SJCRH30 (cell line): ENCODE results near the gene UBAP2. TPM values are rescaled to one million over a fixed set of nuclear protein-coding genes. Genes with fewer than 3 reads are reported as not detected.
"Not testable (repeated sequence)": the region's sequence is repeated elsewhere in the genome, so short reads cannot be mapped to it uniquely, and the experiment has no call there.

Source experiments
- DNase-seq, 2 experiments: peaks; one replicate each; pipeline ENCODE4 v3.0.0-alpha.2; 2015 to 2020
- H3K27ac ChIP-seq: fragments of 250-450 bp; sonication (Bioruptor Pico); 2 replicates; pipeline ENCODE4 v1.5.1; 2020; ENCODE audit warnings: mild to moderate bottlenecking, moderate library complexity
- H3K27me3 ChIP-seq: fragments of 250-450 bp; sonication (Bioruptor Pico); 2 replicates; pipeline ENCODE4 v1.5.1; 2020; ENCODE audit warnings: mild to moderate bottlenecking, moderate library complexity
- H3K36me3 ChIP-seq: fragments of 250-450 bp; sonication (Bioruptor Pico); 2 replicates; pipeline ENCODE4 v1.5.1; 2020; ENCODE audit warnings: mild to moderate bottlenecking, moderate library complexity
- H3K4me1 ChIP-seq: fragments of 250-450 bp; sonication (Bioruptor Pico); 2 replicates; pipeline ENCODE4 v1.5.1; 2020; ENCODE audit warnings: mild to moderate bottlenecking, moderate library complexity
- H3K4me3 ChIP-seq: fragments of 250-450 bp; sonication (Bioruptor Pico); 2 replicates; pipeline ENCODE4 v1.5.1; 2020; ENCODE audit warnings: mild to moderate bottlenecking, moderate library complexity
- H3K9me3 ChIP-seq: fragments of 250-450 bp; sonication (Bioruptor Pico); replicated peaks from 2 replicates; pipeline ENCODE4 v1.5.1; 2020; ENCODE audit warnings: mild to moderate bottlenecking, moderate library complexity
- total RNA-seq: library from RNA; depleted of rRNA; stranded (reverse); fragments of >200 nt; shearing (Covaris generic); gene quantifications from 2 replicates; pipeline ENCODE4 v1.2.3, GENCODE V29; 2014

Gene UBAP2
- total RNA-seq, 1 experiment from 2014 or later = 17.0 TPM

DNA sequence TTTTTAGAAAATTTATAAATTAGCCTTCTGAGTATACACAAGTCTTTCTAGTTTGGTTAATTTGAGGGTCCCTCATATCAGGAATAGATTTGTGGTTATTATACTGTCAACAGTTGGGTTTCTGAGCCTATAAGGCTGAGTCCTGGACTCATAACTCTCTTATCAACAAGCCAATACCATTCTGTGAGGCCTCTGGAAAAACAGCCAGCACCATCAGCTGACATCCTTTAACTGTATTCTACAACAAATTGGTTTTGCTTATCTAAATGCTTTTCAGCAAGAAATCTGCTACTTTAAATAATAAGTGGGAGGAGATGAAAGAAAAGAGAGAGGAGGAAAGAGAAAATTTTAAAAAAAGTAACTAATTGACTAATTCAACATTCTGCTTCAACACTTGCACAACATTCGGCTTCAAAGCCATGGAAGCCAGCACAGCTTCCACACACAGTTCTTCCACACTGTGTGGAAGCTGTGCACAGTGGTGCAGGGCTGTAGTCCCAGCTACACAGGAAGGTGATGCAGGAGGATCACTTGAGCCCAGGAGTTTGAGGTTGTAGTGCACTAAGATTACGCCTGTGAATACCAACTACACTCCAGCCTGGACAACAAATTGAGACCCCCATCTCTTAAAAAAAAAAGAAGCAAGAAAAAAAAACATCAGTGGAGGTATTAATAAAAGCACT, 84.5 kb downstream of the UBAP2 start:
- Histone ChIP-seq H3K9me3 (no peaks in the 10 kb centered on the region), H3K4me1 (no peaks in the 10 kb centered on the region), H3K4me3 (no peak overlapping the region), H3K27ac (no peak overlapping the region), H3K27me3 (no peaks in the 10 kb centered on the region), H3K36me3 (peaks cover 22% of the 10 kb centered on the region; the same call in 1 of the 2 replicates)
- no peak for DNase-seq

DNA sequence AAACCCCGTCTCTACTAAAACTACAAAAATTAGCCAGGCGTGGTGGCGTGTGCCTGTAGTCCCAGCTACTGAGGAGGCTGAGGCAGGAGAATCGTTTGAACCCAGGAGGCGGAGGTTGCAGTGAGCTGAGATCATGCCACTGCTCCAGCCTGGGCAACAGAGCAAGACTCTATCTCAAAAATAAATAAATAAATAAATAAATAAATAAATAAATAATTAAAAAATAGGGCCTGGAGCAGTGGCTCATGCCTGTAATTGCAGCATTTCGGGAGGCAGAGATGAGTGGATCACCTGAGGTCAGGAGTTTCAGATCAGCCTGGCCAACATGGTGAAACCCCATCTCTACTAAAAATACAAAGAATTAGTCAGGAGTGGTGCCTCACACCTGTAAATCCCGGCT, 86.2 kb downstream of the UBAP2 start:
- H3K27ac ChIP-seq, H3K27me3 ChIP-seq, H3K4me1 ChIP-seq, DNase-seq, H3K9me3 ChIP-seq, H3K4me3 ChIP-seq: not testable (repeated sequence)
- peaks cover 20% of the 10 kb centered on the region; the same call in 1 of the 2 replicates for H3K36me3 ChIP-seq

DNA sequence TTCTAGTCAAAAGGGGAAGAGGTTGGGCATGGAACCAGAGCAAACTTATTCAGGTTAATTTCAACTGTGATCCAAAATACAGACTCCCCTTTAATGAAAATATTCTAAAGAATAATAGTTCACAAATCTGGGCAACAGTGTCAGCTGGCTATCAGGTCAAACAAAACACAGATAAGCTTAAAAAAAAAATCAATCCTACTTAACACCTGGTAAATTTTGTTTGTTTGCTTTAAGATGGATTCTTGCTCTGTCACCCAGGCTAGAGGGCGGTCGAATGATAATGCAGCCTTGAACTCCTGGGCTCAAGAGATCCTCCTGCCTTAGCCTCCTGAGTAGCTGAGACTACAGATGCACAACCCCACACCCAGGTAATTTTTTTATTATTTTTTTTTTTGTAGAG, 89.0 kb downstream of the UBAP2 start:
- no peaks in the 10 kb centered on the region for H3K27me3 ChIP-seq
- no peak overlapping the region for H3K27ac ChIP-seq
- no peak for DNase-seq
- no peaks in the 10 kb centered on the region for H3K9me3 ChIP-seq
- H3K4me3 ChIP-seq = no peak overlapping the region
- H3K36me3 ChIP-seq = peaks cover 14% of the 10 kb centered on the region
- H3K4me1 ChIP-seq = no peaks in the 10 kb centered on the region

DNA sequence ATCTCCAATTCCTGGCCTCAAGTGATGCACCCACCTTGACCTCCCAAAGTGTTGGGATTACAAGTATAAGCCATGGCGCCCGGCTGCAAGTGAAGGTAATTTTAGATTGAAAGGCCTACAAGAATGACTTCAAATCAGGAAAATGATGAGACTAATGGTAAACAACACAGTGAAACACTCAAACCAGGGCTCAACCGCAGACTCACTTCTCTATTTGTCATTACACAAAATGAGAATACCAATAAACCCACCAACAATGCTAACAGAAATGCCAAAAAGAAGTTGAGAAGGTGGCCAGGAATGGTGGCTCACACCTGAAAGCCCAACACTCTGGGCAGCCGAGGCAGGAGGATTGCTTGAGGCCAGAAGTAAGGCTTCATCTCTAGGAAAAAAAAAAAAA, 92.1 kb downstream of the UBAP2 start:
- no peak for DNase-seq

DNA sequence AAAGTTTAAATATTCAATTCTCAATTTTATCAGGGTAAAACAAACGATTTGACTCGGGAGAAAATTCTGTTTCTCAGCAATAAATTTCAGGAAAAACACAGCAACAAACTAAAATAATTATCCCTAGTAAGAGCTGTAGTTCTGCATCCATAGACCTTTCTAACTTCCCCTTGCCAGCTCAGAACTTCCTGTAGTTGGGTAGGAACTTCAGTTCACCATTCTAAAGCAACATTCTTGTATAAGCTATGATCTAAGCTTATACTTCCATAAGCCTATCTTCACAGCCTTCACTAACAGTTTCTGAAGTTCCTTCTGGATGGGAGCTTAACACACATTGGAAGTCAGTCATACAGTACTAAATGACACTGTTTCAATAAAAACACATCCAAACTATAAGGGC, 96.6 kb downstream of the UBAP2 start:
- peaks cover 5% of the 10 kb centered on the region; the same call in 1 of the 2 replicates for H3K4me1 ChIP-seq
- no peak for DNase-seq
- no peaks in the 10 kb centered on the region for H3K27me3 ChIP-seq
- H3K4me3 ChIP-seq = no peak overlapping the region
- no peaks in the 10 kb centered on the region for H3K9me3 ChIP-seq
- H3K36me3 ChIP-seq = peaks cover 15% of the 10 kb centered on the region
- no peak overlapping the region for H3K27ac ChIP-seq

More for the DNA sequence above, 92.1 kb downstream of the UBAP2 start:
- Histone ChIP-seq H3K27ac (no peak overlapping the region), H3K9me3 (no peaks in the 10 kb centered on the region), H3K4me3 (no peak overlapping the region), H3K27me3 (no peaks in the 10 kb centered on the region), H3K4me1 (no peaks in the 10 kb centered on the region), H3K36me3 (peaks cover 15% of the 10 kb centered on the region)

DNA sequence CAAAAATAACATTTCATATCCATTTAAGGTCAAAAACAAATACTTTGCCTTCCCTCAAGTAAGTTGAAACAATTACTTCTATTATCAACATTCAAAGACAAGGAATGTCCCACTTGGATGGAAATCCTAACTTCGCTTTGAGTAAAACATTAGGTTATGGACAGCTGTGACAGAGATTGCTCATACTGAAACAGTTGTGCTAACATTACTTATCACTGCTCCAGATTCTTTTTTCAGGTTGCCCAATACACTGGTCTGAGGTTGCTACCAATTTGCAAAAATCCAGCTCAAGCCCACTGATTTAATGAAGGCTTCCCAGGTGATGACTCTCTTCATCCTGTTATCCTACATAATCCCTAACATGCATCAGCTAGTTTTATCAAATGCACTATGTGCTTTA, 98.3 kb downstream of the UBAP2 start:
- no peaks in the 10 kb centered on the region for H3K9me3 ChIP-seq
- H3K27me3 ChIP-seq = no peaks in the 10 kb centered on the region
- H3K4me1 ChIP-seq = peaks cover 8% of the 10 kb centered on the region; the same call in 1 of the 2 replicates
- no peak for DNase-seq
- H3K27ac ChIP-seq = no peak overlapping the region
- H3K36me3 ChIP-seq = peaks cover 16% of the 10 kb centered on the region
- no peak overlapping the region for H3K4me3 ChIP-seq

DNA sequence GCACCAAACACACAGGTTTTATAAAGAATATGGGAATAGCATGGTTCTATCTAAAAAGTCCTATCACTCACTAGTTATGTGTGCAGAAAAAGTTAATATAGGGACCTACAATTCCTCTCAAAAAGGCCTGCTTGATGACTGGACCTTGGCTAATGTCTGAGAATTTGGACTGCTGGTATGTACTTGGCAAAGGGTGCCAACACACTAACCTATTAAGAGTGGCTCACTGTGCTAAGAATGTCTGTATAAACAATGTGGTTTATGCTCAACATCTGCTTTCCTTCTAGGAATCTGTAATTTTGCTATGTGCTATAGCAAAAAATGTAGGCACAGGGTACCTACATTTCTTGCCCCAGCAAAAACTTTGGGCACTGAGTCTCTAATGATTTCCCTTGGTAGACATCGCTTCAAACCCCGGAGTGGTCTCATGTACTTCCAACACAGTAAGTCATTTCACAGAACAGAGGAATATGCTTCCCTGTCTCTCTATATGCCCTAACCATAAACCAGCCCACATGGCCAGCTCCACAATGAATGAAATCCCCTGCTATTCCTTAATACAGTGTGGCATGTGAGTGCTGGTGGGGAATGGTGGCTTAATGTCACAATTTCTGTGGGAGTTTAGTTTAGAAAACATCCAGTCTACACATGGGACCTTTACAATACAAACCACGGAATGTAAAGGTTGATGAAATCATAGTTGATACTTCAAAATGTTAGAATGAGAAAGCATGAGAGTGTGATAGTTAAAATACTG, 101.7 kb downstream of the UBAP2 start:
- H3K4me3 ChIP-seq = no peak overlapping the region
- no peaks in the 10 kb centered on the region for H3K9me3 ChIP-seq
- H3K27me3 ChIP-seq = no peaks in the 10 kb centered on the region
- peak overlapping the region; percentile 70 for H3K27ac ChIP-seq
- DNase-seq = peak; percentile 29 to 34
- peaks cover 22% of the 10 kb centered on the region for H3K36me3 ChIP-seq
- H3K4me1 ChIP-seq = peaks cover 8% of the 10 kb centered on the region; the same call in 1 of the 2 replicates

DNA sequence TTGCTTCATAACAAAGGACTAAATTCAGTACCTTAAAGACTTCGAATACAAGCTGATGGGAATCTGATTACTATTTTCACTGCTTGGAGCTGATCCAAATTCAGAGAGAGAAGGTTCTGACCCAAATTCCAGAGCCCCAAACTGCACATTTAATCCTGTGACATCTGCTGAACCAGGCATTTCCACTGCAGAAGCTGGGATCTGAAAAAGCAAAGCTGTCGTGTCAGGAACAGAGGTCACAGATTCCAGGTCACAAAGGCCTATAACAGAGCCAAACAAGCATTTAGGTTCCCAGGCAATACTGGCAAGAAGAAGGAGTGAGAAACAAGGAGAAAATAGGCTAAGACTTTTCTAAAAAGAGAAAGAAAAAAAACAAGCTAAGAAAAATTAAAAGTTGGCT, 105.3 kb downstream of the UBAP2 start:
- no peaks in the 10 kb centered on the region for H3K27me3 ChIP-seq
- no peak overlapping the region for H3K4me3 ChIP-seq
- H3K4me1 ChIP-seq = peaks cover 8% of the 10 kb centered on the region; the same call in 1 of the 2 replicates
- no peaks in the 10 kb centered on the region for H3K9me3 ChIP-seq
- H3K27ac ChIP-seq = no peak overlapping the region
- H3K36me3 ChIP-seq = peaks cover 32% of the 10 kb centered on the region
- no peak for DNase-seq

DNA sequence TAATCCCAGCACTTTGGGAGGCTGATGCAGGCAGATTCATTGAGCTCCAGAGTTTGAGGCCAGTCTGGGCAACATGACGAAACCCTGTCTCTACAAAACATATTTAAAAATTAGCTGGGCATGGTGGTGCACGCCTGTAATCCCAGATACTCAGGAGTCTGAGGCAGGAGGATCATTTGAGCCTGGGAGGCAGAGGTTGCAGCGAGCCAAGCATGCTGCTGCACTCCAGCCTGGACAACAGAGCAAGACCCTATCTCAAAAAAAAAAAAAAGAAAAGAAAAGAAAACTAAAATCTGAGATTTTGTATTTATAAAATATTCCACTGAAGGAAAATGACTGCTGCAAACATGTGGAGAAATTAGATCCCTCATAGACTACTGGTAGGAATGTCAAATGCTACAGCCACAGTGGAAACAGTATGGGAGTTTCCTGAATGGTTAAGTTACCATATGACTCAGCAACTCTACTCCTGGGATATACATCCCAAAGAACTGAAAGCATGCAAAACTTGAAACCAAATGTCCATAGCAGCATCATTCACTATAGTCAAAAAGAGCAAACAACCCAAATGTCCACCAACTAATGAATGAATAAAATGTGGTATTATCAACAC, 106.1 kb downstream of the UBAP2 start:
- Histone ChIP-seq H3K36me3 (peaks cover 33% of the 10 kb centered on the region), H3K27me3 (no peaks in the 10 kb centered on the region), H3K4me3 (no peak overlapping the region), H3K9me3 (no peaks in the 10 kb centered on the region), H3K27ac (no peak overlapping the region), H3K4me1 (peaks cover 8% of the 10 kb centered on the region; the same call in 1 of the 2 replicates)
- no peak for DNase-seq

DNA sequence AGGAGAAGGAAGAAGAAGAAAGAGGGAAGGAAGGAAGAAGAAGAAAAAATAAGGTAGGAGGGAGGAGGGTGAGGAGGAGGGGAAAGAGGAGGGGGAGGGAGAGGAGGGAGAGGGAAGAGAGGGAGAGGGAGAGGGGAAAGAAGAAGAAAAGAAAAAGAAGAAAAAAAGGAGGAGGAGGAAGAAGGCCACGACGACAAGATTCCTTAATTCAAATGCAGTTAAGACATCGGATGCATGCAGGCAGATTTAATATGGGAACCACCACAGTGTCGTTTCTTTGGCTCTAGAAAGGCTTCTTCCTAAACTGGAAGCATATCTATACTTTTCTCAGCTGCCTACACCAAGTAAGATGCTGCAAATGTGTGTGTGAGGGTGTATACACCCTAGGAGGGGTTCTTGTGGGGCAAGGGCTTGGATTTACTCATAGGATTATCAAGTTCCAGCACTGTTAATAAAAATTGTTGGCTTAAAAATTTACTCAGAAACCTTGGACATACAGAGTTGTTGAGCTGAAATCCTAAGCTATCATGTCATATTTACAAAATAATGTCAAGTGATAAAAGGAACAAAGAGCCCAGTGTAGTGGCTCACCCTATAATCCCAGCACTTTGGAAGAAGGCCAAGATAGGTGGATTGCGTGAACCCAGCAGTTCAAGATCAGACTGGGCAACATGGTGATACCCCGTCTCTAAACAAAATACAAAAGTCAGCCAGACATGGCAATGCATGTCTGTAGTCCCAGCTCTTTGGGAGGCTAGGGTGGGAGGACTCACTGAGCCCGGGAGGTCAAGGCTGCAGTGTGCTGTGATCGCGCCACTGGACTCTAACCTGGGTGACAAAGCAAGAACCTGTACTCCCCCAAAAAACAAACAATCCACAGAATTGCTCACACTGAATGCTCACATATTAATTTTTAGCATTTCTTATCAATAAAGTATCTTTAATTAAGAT, 108.5 kb downstream of the UBAP2 start:
- Histone ChIP-seq H3K4me1 (no peaks in the 10 kb centered on the region), H3K4me3 (no peak overlapping the region), H3K9me3 (no peaks in the 10 kb centered on the region), H3K27ac (no peak overlapping the region), H3K27me3 (no peaks in the 10 kb centered on the region), H3K36me3 (peaks cover 36% of the 10 kb centered on the region)
- DNase-seq = peak in 1 of 2 experiments; percentile 41

DNA sequence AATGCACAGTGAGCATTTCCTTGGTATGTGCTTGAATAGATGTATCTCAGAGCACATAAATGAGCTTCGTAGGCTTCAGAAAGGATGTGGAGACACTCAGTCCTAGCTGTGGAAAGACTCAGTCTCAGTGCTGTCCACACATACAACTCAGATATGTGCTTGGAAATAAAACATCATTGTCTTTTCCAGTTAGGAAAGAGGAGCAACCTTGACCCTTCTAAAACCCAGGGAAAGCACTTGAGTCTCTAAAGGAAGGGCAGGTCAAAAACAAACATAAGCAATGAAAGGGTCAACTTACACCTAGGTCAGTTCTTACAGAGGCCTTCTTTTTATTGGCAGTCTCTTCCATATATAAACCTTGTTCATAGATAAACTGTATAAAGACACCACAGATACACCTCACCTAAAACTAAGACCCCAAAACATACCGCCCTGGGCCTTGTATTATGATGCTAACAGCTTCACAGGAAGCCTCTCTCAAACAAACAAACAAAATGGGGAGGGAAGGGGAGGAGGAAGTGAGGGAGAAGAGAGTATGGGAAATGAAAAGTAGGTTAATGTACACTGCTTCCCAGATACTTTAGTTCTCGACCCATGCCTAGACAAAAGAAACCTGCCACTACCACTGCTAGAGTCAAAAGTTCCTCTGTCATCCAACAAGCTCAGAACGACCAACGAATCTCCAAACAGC, 114.4 kb downstream of the UBAP2 start:
- Histone ChIP-seq H3K9me3 (no peaks in the 10 kb centered on the region), H3K36me3 (peaks cover 20% of the 10 kb centered on the region), H3K27ac (no peak overlapping the region), H3K4me3 (no peak overlapping the region), H3K27me3 (no peaks in the 10 kb centered on the region), H3K4me1 (no peaks in the 10 kb centered on the region)
- no peak for DNase-seq

DNA sequence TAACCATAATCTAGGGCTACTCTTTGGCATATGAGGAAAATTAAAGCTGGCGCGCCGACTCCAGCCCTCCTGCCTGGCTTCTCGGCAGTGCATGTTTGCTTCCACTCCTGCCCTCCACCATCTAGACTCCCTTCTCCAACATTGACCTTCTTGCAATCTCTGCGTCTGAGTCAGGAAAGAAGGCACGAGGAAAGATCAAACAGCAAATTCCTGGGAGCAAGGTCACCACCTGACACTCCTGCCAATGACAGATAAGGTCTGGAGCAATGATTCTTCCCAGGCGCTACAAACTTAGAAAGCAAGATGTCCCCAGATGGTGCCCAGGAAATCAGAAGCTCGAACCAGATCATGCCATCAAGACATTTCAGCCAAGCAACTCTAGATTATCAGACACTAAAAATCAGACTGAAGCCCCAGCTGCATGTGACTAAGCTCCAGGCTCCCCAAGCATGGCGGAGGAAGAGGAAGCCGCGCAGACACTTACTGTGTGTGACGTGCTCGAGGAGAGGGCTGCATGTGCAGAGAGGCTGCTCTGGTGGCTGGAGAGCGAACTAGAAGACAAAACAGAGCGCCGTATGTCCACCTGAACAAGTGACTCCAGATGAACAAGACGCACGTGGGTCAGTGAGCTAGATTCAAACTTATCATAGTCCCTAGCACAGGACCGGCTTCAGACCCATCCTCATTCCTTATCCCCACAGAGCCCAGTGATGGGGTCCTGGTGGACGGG, 116.4 kb downstream of the UBAP2 start:
- Histone ChIP-seq H3K4me1 (no peaks in the 10 kb centered on the region), H3K9me3 (no peaks in the 10 kb centered on the region), H3K4me3 (no peak overlapping the region), H3K27ac (no peak overlapping the region), H3K36me3 (peaks cover 20% of the 10 kb centered on the region), H3K27me3 (no peaks in the 10 kb centered on the region)
- no peak for DNase-seq

DNA sequence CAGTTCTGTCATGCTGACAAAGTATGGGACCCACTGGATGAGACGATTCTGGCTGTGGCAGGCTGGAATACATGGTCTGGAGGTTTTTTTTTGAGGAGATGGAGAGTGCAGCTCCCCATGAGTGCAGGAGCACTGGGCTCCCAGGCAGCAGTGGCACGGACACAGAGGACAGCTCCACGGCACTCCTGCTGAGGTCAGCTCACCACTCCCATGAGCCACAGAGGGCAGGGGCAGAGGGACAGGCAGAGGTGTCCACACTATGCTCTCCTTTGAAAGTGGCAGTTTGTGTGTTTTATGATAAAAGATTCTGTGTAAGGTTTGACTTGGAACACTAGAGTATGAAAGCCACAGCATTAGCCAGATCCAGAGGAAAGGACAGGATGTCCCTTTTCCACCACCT, 117.4 kb downstream of the UBAP2 start:
- no peak for DNase-seq
- Histone ChIP-seq H3K9me3 (no peaks in the 10 kb centered on the region), H3K27me3 (no peaks in the 10 kb centered on the region), H3K4me3 (no peak overlapping the region), H3K4me1 (no peaks in the 10 kb centered on the region), H3K36me3 (peaks cover 21% of the 10 kb centered on the region), H3K27ac (no peak overlapping the region)
